ENCODE measurements around the gene TDG. TPM values are rescaled to one million over a fixed set of nuclear protein-coding genes. Genes with fewer than 3 reads are reported as not detected.
"Not testable (repeated sequence)": the region's sequence is repeated elsewhere in the genome, so short reads cannot be mapped to it uniquely, and the experiment has no call there.

The TDG gene
- total RNA-seq, 4 donors from 2014 or later: 18.9 to 24.3 (median 21.1) TPM

- intact Hi-C loops (cut with DNase I; ENCODE audit: low total_unique reads): no loop called here
- TF ChIP-seq POLR2A (IDR thresholded peaks at IDR 0.05): no peak
- no peak for TF ChIP-seq CTCF (IDR thresholded peaks at IDR 0.05)
- DNase-seq (ENCODE audit: low spot score in 2 of 2): no peak
- 77 to 83% methylated on average over 2 of the region's 2 CpGs for WGBS, 2 donors
- no peak overlapping the region for H3K4me3 ChIP-seq (ENCODE audit: low read depth, poor library complexity, severe bottlenecking)
Observed at GRCh38 chr12:104010606-104011169, 45.0 kb downstream of the TDG start.

GRCh38 chr12:104011253-104011652, 45.6 kb downstream of the TDG start:
- H3K4me3 ChIP-seq (ENCODE audit: low read depth, poor library complexity, severe bottlenecking): no peak overlapping the region
- no peak for DNase-seq (ENCODE audit: low spot score in 2 of 2)
- WGBS, 2 donors: 67 to 68% methylated on average over 6 of the region's 6 CpGs
- TF ChIP-seq CTCF (IDR thresholded peaks at IDR 0.05): no peak
- TF ChIP-seq POLR2A (IDR thresholded peaks at IDR 0.05): no peak
- intact Hi-C loops (cut with DNase I; ENCODE audit: low total_unique reads): no loop called here

GRCh38 chr12:104012331-104012730, 46.7 kb downstream of the TDG start:
- WGBS, 2 donors: 69 to 70% methylated on average over 4 of the region's 4 CpGs
- H3K4me3 ChIP-seq (ENCODE audit: low read depth, poor library complexity, severe bottlenecking): no peak overlapping the region
- intact Hi-C loops (cut with DNase I; ENCODE audit: low total_unique reads): no loop called here
- DNase-seq (ENCODE audit: low spot score in 2 of 2): no peak
- TF ChIP-seq CTCF (IDR thresholded peaks at IDR 0.05): no peak
- no peak for TF ChIP-seq POLR2A (IDR thresholded peaks at IDR 0.05)

GRCh38 chr12:104021862-104022261, 56.2 kb downstream of the TDG start:
- WGBS, 2 donors: 88 to 95% methylated on average over 1 of the region's 1 CpG
- intact Hi-C loops (cut with DNase I; ENCODE audit: low total_unique reads); DNase-seq (ENCODE audit: low spot score in 2 of 2); H3K4me3 ChIP-seq (ENCODE audit: low read depth, poor library complexity, severe bottlenecking): not testable (repeated sequence)

GRCh38 chr12:104022786-104023185, 57.1 kb downstream of the TDG start:
- TF ChIP-seq CTCF (IDR thresholded peaks at IDR 0.05) (no peak), POLR2A (IDR thresholded peaks at IDR 0.05) (no peak)
- WGBS, 2 donors: 36 to 43% methylated on average over 3 of the region's 3 CpGs
- H3K4me3 ChIP-seq (ENCODE audit: low read depth, poor library complexity, severe bottlenecking): no peak overlapping the region
- no peak for DNase-seq (ENCODE audit: low spot score in 2 of 2)
- intact Hi-C loops (cut with DNase I; ENCODE audit: low total_unique reads): no loop called here

- no peak for TF ChIP-seq POLR2A (IDR thresholded peaks at IDR 0.05)
- no peak for TF ChIP-seq CTCF (IDR thresholded peaks at IDR 0.05)
Observed at GRCh38 chr12:104023710-104024109, 58.0 kb downstream of the TDG start.

More at GRCh38 chr12:104023710-104024109, 58.0 kb downstream of the TDG start:
- WGBS, 2 donors: 75 to 93% methylated on average over 2 of the region's 2 CpGs
- no peak for DNase-seq (ENCODE audit: low spot score in 2 of 2)
- intact Hi-C loops (cut with DNase I; ENCODE audit: low total_unique reads): no loop called here
- H3K4me3 ChIP-seq (ENCODE audit: low read depth, poor library complexity, severe bottlenecking): no peak overlapping the region

Data from lower leg skin (tissue), 4 donors.